Dedifferentiated amniotic fluid mesenchymal stem cell (primary cell): ENCODE data around the gene DBN1.
"Not testable (repeated sequence)": the region's sequence is repeated elsewhere in the genome, so short reads cannot be mapped to it uniquely, and the experiment has no call there.

ENCODE experiments used
- DNase-seq: peaks from one replicate; pipeline ENCODE4 v3.0.0-alpha.2; 2016; ENCODE audit errors: extremely low spot score

DBN1 gene

GRCh38 chr5:177491429-177491945, 18.1 kb upstream of the DBN1 start:
- DNase-seq: no peak

DNA sequence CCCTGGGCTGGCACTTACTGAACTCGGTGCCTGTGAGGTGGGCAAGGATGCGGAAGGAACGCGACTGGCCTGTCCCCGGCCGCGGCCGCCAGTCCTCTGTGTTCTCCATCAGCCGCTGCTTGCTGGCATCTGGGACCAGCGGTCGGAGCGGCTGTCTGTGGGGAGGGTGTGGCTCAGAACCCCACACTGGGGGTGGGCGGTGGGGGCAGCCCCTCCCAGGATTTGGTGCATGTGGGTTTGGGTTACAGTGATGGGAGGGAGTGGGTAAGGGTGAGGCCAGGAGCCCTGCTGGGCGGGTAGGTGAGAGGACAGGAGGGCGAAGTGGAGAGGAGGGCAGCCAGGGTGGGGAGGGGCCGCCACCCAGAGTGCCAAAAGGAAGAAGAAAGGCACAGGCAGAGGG, 17.6 kb upstream of the DBN1 start:
- no peak for DNase-seq

- no peak for DNase-seq
These were observed 17.0 kb upstream of the DBN1 start for GRCh38 chr5:177490311-177490991.

GRCh38 chr5:177489119-177489716, 15.8 kb upstream of the DBN1 start:
- no peak for DNase-seq

- no peak for DNase-seq
These were observed 14.5 kb upstream of the DBN1 start for GRCh38 chr5:177487975-177488374.

GRCh38 chr5:177487144-177487543, 13.7 kb upstream of the DBN1 start:
- DNase-seq: no peak

DNA sequence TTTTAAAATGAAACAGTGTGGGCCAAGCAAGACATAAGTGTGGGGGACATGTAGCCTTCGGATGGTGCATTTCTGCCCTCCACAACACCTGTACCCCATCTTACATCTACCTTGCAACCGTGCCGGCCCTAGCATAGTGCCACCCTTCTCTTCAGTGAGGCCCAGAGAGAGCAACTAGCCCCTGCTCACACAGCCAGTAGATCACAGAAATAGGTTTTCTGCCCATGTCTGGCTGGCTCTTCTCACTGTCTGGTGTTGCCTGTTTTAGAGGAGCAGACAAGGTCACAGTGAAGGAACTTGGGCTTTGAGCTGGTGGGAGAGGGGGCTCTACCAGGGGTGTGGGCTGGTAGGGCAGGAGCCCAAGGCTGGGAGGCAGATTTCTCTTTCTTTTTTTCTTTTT, 12.8 kb upstream of the DBN1 start:
- no peak for DNase-seq

GRCh38 chr5:177485753-177486152, 12.3 kb upstream of the DBN1 start:
- not testable (repeated sequence) for DNase-seq

DNA sequence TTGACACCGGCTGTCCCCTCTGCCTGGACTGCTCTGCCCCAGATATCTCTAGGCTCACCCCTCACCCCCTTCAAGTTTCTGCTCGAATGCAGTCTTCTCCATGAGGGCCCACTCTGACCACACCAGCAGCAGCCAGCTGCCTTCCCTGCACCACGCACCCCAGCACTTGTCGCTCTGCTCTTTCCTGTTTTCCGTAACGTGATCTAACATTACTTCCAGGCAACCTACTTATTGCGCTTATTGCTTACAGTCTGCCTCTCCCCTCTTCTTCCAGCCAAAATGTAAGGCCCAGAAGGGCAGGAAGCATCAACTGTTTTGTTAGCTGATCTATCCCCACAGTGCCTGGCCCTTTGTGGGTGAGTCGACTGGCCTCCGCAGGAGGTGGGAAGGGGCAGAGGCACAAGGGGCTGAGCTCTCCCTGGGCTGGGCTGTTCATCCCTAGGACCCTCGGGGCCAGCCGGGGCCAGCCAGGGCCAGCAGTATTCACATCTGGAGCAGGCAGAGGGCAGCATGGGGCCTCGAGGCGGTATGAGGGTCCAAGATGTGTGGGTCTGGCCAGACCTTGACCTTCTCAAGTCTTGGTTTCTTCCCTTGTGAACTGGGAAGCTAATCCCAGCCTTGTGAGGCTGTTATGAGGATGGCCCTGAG, 11.6 kb upstream of the DBN1 start:
- DNase-seq: no peak

- DNase-seq: no peak
These were observed 10.8 kb upstream of the DBN1 start for GRCh38 chr5:177483994-177484901.

DNA sequence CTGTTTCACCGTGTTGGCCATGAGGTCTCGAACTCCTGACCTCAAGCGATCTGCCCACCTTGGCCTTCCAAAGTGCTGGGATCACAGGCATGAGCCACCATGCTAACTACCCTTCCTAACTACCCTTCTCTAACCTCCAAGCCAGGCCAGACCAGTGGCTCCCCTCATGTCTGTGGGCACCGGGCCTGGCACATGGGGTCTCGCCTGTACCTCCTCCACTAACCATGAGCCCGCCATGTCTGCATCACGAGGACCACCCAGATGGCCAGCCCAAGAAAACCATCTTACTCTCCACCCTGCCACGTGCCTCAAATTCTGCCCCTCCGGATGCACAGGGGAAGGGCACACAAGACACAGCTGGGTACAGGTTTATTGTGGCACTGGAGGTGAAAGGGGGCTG, 9.6 kb upstream of the DBN1 start:
- DNase-seq: no peak

DNA sequence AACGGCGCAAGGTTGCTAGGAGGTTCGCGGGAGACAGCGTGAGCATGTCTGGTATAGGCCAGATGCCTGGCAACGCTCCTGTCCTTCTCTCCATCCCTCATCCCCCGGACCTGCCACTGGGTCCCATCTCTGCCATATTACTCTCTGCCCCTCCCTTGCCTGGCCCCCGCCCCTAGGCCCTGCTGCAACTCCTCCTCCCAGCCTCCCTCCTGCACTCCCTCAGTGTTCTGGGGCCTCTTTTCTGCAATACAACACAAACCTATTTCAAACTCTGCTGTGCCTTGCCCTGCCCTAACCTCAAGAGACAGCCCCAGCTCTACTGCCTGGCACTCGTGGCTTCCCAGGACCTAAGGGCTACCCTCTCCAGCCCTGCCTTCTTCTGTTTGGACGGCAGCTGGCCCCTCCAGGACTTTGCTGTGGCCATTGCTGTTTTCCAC, 8.9 kb upstream of the DBN1 start:
- no peak for DNase-seq

GRCh38 chr5:177479774-177480173, 6.3 kb upstream of the DBN1 start:
- DNase-seq: no peak

GRCh38 chr5:177478711-177479646, 5.5 kb upstream of the DBN1 start:
- DNase-seq: no peak

DNA sequence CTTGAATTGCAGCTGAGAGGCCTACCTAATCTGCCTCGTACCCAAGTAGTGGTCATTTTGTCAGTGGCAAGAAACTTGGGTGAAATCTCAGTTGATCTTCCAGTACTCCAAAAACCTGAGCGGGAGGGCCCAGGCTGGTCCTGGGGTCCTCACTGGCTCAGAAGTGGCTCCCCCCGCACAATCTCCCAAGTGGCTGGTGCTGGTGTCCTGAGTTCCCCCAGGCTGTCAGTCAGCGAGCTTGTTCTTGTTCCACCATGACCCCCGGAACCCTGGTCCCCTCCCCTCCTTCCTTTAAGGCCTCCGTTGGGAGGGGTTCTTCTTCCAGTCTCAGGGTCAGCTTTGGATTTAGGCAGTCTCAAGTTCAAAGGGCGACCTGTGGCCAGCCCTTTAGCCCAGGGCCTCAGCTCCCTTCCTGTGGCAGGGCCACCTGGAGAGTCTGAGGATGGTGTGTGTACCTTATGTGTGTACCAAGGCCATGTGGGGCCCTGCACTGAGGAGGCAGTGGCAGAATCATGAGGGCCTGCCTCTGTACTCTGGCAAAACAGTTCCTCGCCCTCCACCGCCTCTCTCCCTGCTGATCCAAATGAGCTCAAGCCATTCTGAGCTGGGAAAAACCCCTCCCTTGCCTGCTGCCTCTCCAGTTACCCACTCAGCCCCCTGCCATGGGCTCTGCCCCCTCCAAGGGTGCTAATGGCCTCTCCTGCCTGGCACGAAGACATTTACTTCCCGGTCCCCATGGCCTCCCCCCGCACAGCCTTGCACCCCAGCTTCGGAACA, 4.5 kb upstream of the DBN1 start:
- no peak for DNase-seq

DNA sequence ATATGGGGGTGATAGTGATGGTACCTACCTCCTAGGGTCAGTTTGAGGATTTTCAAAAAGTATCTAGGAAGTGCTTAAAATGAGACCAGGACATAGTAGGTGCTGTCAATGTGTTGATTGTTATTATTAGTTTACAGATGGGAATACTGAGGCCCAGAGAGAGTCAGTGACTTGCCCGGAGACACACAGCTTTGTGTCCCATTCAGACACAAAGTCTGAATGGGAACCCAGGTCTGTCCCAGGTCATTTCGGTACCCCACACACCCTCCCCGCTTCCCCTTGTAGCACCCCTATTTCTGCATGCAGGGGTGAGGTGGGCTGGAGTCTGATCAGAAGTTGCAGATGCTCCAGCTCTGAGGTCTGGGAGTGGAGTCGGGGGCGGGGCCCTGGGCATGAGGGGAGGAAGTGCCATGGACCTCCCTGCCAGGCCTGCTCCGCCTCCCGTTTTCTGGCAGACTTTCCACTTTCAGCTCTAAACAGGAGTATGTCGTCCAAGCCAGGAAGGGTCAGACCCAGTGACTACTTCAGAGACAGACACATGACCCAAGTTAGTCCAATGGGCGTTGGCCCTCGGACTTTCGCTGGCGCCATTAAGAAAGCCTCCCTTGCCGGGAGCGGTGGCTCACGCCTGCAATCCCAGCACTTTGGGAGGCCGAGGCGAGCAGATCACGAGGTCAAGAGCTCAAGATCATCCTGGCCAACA, 3.2 kb upstream of the DBN1 start:
- DNase-seq: no peak

DNA sequence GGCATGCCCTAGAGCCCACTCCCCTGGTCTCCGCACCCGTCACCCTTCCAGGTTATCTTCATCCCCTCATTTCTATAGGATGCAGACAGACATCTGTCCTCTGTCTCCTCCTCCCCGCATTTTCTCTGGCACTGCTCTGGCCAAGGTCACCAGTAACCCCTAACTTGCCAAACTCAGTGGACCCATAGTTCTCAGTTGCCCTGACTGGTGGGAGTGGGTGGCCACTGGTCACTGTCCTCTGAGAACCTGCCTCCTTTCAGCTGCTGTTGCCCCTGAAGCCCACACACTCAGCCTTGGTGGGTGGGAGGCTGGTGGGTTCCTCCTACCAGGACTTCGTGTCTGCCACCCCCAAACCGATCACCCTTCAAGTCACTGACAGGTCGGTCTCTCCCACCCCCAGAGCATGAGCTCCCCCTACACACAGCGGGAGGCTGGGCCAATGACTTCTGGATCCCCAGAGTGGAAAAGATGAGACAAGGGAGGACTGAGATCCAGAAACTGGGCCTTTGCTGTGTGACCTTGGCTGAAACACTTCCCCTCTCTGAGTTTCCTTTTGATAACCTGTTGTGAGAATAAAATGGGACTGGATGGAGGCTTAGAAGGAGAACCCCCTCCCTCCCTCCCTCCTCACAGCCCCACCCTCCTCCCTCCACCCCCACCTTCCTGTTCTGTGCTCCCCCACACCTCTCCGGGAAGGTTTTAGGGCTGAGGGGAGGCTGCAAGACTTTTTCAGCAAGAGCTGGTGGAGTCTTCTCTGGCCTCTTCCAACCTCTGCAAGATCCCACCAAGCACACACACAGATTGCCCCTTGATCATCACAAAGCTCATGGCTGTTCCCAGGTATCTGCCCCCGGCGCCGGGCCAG, 2.4 kb upstream of the DBN1 start:
- DNase-seq: no peak

GRCh38 chr5:177474846-177475562, 1.6 kb upstream of the DBN1 start:
- DNase-seq: no peak
